SKM-1 (cell line): ENCODE results near the gene CFL2.

Source experiments
- DNase-seq: peaks from one replicate; lab custom pipeline; 2025; ENCODE audit not compliant: unreplicated experiment; lab: John Stamatoyannopoulos, UW

Gene CFL2

GRCh38 chr14:34676516-34677211, 37.7 kb downstream of the CFL2 start:
- no peak for DNase-seq

- DNase-seq: no peak
Observed at GRCh38 chr14:34673702-34674101, 40.7 kb downstream of the CFL2 start.

- peak; percentile 6 for DNase-seq
Observed at GRCh38 chr14:34671716-34672115, 42.7 kb downstream of the CFL2 start.

- peak; percentile 1 for DNase-seq
Observed at GRCh38 chr14:34668111-34668510, 46.3 kb downstream of the CFL2 start.

- DNase-seq: no peak
Observed at GRCh38 chr14:34667007-34667406, 47.4 kb downstream of the CFL2 start.

- DNase-seq: no peak
Observed at GRCh38 chr14:34665785-34666435, 48.5 kb downstream of the CFL2 start.

GRCh38 chr14:34662561-34663088, 51.8 kb downstream of the CFL2 start:
- no peak for DNase-seq

GRCh38 chr14:34660796-34661195, 53.6 kb downstream of the CFL2 start:
- DNase-seq: no peak
